Gastroesophageal sphincter (tissue), 3 donors: ENCODE results near the gene GAB4.

Experiments used
- CTCF ChIP-seq, 4 experiments: fragments of 200-600 bp in 2 of 4; fragments of 450-650 bp in 2 of 4; sonication (generic) in 1 of 4; IDR thresholded peaks; one replicate each; pipeline ENCODE4 v1.5.1; 2017 to 2019; ENCODE audit warnings: antibody characterized with exemption in 4 of 4, mild to moderate bottlenecking in 2 of 4, moderate library complexity in 2 of 4
- POLR2A ChIP-seq, 2 donors: fragments of 450-650 bp; IDR thresholded peaks; one replicate each; pipeline ENCODE4 v1.6.1; 2017; ENCODE audit warnings: antibody characterized with exemption in 2 of 2, mild to moderate bottlenecking in 2 of 2, moderate library complexity in 1 of 2

- no peak for TF ChIP-seq POLR2A (IDR thresholded peaks at IDR 0.05)
- TF ChIP-seq CTCF (IDR thresholded peaks at IDR 0.05) = no peak
Observed at GRCh38 chr22:16963189-16963945, 44.7 kb downstream of the GAB4 start.
